HCEC 1CT (cell line): ENCODE data around the gene EIF3F.

ENCODE experiments used
- DNase-seq: peaks from one replicate; pipeline ENCODE4 v3.0.0-alpha.2; 2017

The EIF3F gene

DNA sequence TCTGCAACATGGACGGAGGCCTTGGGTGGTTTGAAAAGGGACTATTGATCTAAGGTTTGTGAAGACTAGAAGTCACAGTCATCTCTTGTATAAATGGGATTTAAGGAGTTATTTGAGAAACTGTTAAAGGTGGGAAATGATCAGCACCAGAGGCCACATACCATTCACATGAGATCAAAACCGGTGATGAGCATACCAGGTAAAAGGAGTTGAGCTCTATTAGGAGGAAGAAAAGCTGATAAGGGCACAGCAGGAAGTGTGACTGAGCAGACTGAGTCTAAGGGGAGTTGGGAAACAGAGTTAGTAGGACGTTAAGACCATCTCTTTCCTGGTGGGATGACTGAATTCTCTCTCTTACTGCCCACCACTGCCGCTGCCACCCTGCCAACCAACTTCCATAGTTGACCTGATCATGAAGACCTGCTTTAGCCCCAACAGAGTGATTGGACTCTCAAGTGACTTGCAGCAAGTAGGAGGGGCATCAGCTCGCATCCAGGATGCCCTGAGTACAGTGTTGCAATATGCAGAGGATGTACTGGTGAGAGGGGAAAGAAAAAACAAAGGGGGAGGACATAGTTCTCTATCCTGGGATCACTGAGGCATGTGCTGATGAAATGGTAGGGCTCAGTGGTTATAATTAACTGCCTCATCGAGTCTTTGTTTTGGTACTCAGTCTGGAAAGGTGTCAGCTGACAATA, 7.6 kb downstream of the EIF3F start:
- no peak for DNase-seq

DNA sequence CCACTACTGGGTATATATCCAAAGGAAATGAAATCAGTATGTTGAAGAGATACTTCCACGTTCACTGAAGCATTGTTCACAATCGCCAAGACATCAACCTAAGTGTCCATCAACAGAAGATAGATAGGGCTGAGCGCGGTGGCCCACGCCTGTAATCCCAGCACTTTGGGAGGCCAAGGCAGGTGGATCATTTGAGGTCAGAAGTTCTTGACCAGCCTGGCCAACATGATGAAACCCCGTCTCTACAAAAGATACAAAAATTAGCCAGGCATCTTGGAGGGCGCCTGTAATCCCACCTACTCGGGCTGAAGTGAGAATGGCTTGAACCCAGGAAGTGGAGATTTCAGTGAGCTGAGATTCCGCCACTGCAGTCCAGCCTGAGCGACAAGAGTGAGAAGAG, 12.7 kb downstream of the EIF3F start:
- no peak for DNase-seq

DNA sequence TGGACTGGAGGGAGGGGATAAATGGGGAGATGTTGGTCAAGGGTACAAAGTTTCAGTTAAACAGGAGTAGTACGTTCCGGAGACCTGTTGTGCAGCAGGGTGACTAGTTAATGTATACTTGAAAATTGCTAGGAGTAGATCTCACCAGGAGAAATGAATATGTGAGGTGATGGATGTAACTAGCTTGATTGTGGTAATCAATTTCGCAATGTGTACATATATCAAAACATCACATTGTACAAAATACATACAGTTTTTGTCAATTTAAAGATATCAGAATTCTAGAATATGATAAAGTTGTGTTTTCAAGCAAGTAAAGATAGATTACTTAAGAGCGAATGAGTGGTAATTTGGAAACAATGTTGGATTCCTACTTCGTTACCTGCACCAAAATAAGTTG, 13.3 kb downstream of the EIF3F start:
- no peak for DNase-seq

DNA sequence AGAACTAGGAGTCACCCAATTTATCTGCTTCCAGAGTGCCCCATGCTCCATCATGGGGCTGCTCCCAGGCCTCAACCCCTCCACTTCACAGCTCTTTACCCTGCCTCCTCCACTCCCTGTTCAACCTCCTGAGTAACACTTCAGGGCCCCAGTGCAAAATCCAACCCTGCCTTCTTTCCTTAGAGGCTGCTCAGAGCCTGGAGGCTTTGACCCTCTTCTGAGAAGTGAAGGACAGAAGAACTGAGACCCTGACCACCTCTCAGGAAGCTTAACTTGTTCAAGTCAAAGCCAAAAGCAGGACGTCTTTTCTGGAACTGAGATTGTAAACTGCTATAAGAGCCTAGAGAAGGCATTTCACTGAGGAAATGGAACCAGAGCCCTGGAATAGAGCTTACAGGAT, 15.5 kb downstream of the EIF3F start:
- no peak for DNase-seq

DNA sequence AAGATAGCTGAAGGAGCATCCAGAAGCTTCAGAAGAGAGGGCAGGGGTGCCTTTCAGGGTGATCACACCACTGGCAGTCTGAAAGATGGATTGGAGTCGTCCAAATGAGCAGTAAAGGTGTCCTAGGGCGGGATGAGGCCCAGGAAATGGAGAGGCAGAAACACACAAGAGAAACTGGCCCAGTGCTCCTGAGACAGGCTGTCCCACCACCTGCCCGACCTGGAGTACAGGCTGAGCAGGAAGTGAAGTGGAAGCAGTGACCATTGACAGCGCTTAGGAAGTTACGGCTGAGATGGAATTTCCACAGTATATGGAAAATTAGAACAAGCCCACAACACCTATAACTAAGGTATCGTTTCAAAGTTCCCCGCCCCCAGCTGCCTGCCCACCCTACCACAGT, 16.1 kb downstream of the EIF3F start:
- DNase-seq = no peak

DNA sequence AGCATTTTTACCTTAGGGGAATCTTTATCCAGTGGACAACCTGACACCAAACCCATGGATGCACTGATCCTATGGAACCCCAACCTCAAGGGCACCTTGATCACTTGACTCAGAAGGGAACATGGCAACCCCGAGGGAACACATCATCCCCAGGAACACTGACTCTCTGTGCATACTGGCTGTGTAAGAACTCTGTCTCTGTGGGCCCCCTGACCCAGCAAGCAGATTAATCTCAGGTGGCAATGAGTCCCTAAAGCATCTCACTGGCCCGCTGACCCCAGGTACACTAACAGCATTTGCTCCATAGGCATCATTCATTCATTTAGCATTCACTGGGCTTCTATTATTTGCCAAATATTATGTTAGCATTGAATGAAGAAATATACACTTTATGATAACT, 16.9 kb downstream of the EIF3F start:
- no peak for DNase-seq

DNA sequence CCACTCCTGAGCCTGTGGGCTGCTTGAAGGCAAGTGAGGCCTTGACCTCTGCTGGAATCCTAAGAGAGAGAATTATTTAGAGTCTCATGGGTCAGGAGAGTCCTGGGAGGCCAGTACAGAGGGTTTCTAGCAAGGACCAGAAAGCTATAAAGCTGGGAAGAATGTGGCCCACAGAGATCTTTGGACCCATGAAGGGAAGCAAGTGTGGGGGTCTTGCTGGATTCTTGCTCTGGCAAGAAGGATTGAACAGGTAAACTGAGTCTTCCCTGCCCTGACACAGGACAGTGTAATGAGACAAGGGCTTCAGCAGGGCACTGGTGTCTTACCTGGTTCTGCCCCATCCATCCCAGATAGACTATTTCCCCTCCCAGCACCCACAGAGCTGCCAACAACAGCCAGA, 18.4 kb downstream of the EIF3F start:
- DNase-seq = no peak

DNA sequence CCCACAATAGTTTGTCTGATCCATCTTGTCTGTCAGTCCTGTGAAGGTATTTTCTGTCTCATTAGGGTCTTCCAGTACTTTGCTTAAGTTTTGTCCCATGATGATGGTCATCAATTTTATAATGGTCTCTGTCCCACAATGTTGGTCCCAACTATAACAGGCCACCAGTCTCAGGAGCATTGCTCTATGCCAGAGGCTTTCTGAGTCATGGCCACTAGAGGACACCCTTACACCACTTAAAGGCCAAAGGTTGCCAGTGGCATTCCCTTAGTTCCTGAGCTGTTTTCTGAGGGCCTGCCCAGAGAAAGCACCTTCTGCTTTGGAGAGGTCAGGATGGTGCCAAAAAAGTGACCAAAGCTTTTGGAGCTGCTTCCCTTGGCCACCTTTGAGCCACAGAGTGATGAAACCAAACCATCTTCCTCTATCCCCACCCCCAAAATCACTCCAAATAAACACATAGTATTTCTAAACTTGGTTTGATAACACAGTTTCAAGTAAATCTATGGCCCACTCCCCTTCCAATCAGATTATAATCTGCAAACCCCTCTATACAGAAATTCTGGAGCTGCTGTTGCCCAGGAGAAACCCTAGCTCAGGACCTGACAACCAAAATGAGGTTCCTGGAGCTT, 19.3 kb downstream of the EIF3F start:
- peak; percentile 54 for DNase-seq

DNA sequence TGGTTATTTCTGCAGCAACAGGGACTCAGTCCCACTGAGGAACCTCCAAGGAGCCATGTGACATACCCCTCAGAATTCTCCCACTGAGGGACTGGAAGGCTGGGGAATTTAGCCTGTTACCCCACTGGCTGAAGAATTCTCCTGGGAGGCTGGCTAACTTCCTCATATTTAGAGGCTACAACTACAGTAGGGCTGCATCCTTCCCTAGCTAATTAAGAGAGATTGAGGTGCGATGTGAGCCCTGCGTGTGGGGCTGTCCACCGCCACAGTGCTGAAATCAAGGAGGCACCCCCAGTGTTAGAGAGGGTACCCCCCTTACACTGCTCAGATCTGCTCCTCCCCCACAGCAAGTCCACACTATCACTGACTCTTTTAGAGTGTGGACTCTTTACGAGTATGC, 21.1 kb downstream of the EIF3F start:
- DNase-seq = no peak

DNA sequence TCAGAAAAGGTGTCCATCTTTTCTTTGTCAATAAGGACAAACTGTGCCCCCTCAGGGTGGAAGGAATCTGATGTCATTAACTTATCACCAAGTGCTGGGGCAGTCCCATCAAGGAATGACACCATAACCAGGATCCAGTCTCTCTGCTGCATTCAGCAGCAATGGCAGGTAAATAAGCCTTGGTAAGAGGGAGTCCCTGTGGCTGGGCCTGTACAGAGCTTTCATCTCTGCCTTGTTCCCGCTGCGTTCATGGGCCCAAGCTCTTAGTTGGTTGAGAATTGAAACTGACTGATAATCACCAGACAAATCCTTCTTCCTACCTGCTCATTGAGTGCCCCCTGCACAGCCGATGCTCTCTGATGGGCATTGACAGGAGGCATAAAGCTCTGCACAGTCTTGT, 22.7 kb downstream of the EIF3F start:
- DNase-seq = no peak

DNA sequence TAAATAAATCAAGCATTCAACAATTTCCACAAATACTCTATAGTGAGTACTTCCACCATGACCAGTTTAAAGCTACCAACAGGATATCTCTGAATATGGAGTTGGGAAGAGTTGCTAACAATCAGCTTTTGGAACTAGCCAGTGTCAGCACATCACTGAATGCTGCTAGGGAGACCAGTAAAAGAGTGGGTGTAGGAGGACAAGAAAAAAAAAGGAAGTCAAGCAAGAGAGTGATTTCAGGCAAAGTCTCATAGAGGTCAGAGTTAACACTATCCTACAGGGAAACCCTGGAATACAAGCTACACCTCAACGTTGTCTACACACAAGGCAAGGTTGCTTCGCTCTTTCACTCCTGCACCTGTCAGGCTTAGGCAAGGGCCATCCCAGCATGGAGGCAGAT, 24.2 kb downstream of the EIF3F start:
- no peak for DNase-seq

DNA sequence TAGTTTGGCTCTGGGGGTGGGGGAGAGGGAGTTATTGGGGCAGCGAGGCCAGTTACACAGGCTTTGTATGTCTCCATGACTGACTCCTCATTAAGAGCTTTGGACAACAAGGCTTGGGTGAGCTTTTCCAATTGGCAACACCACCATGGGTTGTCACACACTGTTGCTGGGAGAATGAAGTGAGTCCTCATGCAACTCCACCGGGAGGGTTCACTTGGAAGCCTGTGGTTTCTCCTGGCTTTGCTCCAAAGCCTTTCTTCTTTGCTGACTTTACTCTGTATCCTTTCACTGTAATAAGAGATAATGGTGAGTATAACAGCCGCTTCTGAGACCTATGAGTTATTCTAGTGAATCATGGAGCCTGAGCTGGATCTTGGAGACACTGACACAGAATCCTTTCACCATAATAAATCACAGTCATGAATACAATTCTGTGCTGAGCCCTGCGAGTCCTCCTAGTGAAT, 24.9 kb downstream of the EIF3F start:
- peak; percentile 84 for DNase-seq

DNA sequence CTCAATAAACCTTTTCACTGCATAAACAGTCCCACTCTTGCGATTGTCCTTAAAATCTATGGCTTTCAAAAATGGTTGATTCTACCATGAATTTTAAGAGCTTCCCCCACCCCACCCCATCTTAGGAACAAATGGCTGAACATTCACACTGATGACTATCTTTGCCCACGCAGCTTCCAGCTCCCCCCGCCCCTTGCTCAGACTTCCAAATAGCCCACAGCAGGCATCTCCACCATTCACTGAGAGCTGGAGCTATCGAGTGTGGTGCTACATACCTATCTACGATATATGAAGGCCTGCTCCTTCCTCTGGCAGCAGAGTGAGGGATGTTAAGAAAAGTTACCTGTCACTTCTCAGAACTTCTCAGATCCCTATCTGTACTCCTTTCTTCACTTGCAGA, 26.7 kb downstream of the EIF3F start:
- no peak for DNase-seq

DNA sequence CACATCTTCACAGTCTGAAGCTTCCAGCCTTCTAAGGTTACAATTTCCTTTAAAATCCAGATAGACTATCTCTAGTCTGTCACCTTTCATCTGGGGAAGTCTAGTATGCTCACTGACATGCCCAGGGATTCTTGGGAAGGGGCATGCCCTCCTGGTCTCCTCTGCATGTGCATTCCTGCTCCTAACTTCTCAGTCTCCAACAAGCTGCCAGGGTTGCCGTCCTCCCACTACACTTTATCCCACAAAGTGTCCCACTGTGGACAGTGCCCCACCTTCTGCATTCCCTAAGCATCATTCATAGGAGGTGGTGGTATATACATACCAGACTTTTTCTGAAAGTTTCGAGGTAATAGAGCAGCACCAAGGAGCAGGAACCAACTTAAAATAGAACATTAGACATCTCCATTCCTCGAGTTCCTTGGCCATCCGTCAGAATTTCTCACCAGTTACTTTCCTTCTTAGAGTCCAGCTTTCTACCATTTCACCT, 28.7 kb downstream of the EIF3F start:
- no peak for DNase-seq

DNA sequence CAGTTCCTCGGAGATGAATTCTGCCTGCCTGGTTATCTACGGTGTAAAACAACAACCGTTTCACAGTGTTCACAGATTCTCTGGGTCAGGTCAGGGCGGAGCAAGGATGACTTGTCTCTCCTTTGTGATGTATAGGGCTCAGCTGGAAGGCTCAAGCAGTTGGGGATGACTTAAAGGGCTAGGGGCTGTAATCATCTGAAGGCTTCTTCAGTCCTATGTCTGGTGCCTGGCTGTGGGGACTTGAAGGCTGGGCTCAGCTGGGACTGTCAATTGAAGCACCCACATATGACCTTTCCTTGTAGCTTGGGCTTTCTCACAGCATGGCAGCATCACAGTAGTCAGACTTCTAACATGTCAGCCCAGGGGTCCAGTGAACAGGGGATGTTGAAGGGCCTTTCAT, 29.3 kb downstream of the EIF3F start:
- no peak for DNase-seq

DNA sequence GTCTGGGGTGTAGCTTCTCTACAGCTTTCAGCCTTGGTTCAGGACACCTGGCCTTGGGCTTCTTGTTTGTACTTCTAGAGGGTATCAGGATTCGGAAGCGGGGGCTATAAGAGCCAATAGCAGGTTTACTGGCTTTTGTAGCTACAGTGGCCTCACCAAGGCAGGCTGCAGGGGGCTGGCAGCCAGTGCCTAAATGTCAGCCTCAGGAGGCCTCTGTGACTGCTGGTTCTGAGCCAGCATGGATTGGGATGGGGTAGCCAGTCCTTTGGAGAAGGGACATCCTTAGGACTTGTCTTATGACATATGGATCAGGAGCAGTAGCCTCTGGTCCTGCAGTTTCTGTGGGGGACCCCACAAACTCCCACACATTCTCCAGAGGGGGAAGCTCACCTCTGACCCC, 29.9 kb downstream of the EIF3F start:
- DNase-seq = no peak

DNA sequence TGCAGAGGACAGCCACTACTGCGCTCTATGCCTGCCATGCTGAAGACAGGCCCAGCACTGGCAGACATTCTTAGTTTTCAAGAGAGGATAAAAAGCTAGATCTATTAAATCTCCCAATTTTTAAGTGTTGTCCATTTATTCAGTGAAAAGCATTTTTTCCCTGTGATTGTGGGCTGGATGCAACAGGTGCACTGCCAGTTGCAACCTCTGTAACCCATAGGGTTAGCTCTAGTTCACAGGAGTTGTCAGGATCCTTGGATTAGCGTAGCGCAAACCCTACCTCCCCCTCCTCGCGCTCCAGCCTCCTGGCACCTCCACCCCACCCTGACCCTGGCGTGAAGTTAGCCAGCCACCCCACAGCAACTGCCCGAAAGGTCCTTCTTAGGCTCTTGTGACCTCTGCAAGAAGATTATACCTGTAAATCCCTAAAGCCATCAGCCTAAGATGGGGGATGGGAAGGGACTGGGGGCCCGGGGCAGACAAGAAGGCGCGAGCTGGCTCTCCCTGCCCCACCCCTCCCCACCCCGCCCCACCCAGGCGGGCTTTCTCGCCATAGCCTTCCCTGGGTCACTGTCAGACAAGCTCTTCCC, 30.9 kb downstream of the EIF3F start:
- no peak for DNase-seq

DNA sequence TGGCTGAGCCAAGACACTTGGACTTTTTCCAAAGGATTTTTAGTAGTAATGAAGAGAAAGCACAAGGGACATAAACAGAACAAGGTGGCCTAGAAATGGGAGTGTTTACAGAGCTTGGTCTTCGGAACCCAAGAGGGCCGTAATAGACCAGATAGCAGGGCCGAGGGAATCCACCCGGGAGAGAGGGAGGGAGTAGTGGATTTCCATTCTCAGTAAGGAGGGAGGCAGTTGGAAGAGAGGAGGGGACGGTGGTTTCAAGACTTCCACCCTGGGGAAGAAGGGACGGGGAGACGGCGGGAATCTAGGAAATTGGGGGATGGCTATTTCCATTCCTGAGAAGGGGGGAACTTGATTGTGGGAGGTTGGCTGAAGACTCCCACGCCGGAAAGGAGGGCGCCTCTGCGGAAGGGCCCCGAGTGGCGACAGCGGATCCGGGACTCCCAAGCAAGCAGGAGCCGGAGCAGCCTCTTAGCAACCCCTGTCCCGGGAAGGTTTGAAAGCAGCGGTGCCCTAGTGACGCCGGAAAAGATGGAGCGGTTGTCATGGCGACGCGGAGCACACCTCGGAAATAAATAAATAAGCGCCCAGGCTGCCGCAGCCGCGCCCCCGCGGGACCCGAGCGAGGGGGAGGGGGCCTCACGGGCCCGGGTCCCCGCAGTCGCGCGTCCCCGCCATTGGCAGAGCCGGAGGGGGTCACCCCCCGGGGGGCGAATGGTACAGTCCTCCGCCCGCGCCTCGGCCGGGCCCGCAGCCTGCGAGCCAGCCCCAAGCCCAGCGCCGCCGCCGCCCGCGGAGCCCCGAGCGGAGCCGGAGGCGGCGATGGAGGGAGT, 31.6 kb downstream of the EIF3F start:
- DNase-seq = peak; percentile 57

DNA sequence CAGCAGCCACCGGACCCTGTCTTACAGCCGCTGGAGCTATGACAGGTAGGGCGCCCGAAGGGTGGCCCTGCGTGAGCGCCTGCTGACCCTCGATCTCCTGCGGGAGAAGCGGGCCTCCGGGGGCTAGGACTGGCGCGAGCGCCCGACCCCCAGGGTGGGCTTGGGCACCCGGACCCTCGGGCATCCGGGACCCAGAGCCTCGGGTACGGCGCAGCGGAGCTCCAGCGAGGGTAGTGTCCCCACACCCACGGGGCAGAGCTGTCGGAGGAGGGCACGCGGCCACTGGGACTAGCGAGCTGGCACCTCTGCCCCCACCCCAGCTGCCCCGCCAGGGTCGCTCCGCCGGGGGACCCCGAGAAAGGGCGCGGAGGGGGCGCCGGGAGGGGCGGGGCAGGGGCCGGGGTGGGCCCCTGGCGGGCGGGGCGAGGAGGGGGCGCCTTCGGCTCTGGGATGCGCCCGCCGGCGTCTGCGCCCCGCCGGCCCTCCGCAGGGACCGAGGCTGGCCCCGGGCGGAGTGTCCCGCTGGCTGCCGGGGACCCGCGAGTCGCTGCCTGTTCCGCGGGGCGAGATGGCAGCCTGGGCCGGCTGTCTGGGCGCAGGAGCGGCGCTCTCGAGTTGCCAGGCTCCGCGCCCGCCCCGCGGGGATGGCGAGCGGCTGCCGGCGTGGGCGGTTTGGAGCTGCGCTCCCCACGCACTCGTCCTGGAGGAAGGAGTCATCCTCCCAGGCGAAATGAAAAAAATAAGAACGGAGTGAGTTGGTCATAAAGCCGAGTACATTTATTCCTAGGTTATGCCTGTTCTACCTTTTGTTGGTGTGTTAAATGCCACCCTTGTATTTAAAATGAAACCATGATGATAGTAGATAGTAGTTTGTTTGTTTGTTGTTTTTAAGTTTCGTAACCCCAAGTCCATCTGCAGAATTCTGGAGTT, 32.4 kb downstream of the EIF3F start:
- DNase-seq = no peak

DNA sequence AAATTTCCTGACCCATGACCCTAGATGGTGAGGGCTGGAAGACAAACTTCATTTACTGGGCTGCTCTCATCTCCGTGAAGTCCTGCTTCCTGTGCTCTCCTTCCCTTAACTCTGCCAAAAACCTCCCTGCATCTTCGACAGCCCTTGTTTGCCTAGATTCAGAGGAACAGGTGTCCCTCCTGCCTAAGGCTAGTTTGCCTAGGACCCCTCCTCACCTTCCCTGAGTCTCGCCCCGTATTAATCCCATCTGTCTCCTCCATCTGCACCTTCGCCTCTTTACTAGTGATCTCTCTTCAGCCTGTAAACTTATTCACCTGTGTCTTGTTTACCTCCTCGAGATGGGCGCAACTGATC, 33.1 kb downstream of the EIF3F start:
- DNase-seq = no peak

DNA sequence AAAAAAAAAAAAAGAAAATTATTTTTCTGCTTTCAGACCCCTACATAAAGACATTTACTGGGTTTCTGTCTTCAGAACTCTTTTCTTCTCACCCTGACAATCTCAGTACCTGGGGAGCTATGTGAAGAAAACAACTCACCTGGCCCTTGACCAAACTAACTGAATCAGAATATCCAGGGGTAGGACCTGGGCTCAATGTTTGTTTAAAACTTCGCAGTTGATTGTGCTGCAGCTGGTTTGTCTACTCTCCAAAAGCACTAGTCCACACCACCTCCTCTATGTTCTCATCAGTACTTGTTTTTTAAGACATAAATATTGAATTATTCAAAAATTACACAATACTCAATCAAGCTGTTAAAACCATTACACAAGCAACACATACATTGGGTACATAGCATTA, 34.8 kb downstream of the EIF3F start:
- no peak for DNase-seq

DNA sequence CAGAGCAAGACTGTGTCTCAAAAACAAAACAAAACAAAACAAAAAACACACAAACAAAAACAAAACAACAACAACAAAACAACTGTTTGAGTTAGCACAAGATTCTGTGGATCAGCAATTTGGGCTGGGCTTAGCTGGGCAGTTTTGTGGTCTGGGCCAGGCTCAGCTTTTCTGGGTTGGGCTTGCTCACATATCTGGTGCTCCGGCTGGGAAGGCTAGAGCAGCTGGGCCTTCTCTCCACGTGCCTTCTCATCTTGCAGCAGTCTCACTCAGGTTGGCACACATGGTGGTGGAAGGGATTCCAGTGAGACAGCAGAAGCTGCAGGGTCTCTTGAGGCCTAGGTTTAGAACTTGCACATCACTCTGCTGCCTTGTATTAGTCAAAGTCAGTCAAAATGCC, 35.7 kb downstream of the EIF3F start:
- no peak for DNase-seq
